SJCRH30 (cell line): Measurements from ENCODE around the gene KLF5. TPM values are rescaled to one million over a fixed set of nuclear protein-coding genes. Genes with fewer than 3 reads are reported as not detected.
"Not testable (repeated sequence)": the region's sequence is repeated elsewhere in the genome, so short reads cannot be mapped to it uniquely, and the experiment has no call there.

Experiments used
- DNase-seq, 2 experiments: peaks; one replicate each; pipeline ENCODE4 v3.0.0-alpha.2; 2015 to 2020
- H3K27ac ChIP-seq: fragments of 250-450 bp; sonication (Bioruptor Pico); 2 replicates; pipeline ENCODE4 v1.5.1; 2020; ENCODE audit warnings: mild to moderate bottlenecking, moderate library complexity
- H3K27me3 ChIP-seq: fragments of 250-450 bp; sonication (Bioruptor Pico); 2 replicates; pipeline ENCODE4 v1.5.1; 2020; ENCODE audit warnings: mild to moderate bottlenecking, moderate library complexity
- H3K36me3 ChIP-seq: fragments of 250-450 bp; sonication (Bioruptor Pico); 2 replicates; pipeline ENCODE4 v1.5.1; 2020; ENCODE audit warnings: mild to moderate bottlenecking, moderate library complexity
- H3K4me1 ChIP-seq: fragments of 250-450 bp; sonication (Bioruptor Pico); 2 replicates; pipeline ENCODE4 v1.5.1; 2020; ENCODE audit warnings: mild to moderate bottlenecking, moderate library complexity
- H3K4me3 ChIP-seq: fragments of 250-450 bp; sonication (Bioruptor Pico); 2 replicates; pipeline ENCODE4 v1.5.1; 2020; ENCODE audit warnings: mild to moderate bottlenecking, moderate library complexity
- H3K9me3 ChIP-seq: fragments of 250-450 bp; sonication (Bioruptor Pico); replicated peaks from 2 replicates; pipeline ENCODE4 v1.5.1; 2020; ENCODE audit warnings: mild to moderate bottlenecking, moderate library complexity
- total RNA-seq: library from RNA; depleted of rRNA; stranded (reverse); fragments of >200 nt; shearing (Covaris generic); gene quantifications from 2 replicates; pipeline ENCODE4 v1.2.3, GENCODE V29; 2014

Gene KLF5
- total RNA-seq, 1 experiment from 2014 or later, result 7.3 TPM

DNA sequence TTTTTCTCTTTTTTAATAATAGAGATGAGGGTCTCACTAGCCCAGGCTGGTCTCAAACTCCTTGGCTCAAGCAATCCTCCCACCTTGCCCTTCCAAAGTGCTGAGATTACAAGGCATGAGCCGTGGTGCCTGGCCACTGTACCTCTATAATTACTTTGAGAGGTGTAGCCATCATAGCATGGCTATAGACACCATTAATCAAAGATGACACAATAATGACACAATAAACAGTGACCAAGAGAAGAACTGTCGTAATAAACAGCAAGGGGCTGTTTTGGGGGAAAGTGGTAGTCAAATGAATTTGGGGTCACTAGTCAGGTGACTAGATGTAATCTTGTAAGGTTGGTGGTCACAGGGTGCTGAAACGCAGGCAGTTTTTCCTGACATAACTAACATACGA, 30.4 kb downstream of the KLF5 start:
- H3K4me3 ChIP-seq, result no peak overlapping the region

DNA sequence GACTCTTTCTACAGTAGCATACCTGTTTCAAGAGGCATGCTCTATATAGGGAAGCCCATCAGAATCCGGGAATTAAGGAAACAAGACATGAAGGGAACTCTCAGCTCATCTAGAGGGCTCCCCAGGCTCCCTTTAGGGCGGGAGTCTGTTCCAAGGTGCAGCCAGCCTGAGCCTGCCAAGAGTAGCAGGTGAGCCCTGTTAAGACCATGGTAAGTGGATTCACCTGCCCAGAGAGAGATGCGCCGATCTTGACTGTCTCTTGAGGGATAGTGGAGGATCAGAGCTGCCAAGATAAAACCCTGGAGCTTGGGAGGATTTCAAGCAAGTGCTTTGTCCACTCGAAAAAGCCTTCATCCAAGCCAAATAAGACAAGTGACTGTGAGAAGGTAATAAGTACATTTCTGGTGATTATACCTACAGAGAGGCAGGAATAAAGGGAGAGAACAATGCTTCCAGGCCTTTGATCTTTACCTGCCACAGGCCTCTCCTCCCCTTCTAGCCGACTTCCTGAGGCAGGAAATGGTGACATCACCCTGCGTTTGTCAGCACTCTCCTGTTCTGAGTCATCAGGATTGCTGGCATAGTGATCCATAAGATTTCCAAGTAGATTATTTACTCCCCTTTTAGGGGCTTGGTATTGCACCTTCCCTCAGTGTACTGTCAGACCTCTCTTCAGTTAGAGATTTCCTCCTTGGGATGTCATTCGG, 31.5 kb downstream of the KLF5 start:
- H3K27ac ChIP-seq, result no peak overlapping the region
- peak; percentile 34 to 48 for DNase-seq
- H3K36me3 ChIP-seq, result no peaks in the 10 kb centered on the region
- H3K4me1 ChIP-seq, result peaks cover 14% of the 10 kb centered on the region
- 0 out of 2 replicates have a peak, but pooled peaks cover 3% of the 10 kb centered on the region for H3K9me3 ChIP-seq
- H3K27me3 ChIP-seq, result no peaks in the 10 kb centered on the region
- no peak overlapping the region for H3K4me3 ChIP-seq

More for the DNA sequence above, 30.4 kb downstream of the KLF5 start:
- no peak for DNase-seq
- Histone ChIP-seq H3K27ac (no peak overlapping the region), H3K9me3 (0 out of 2 replicates have a peak, but pooled peaks cover 3% of the 10 kb centered on the region), H3K4me1 (peaks cover 14% of the 10 kb centered on the region), H3K36me3 (no peaks in the 10 kb centered on the region), H3K27me3 (no peaks in the 10 kb centered on the region)

DNA sequence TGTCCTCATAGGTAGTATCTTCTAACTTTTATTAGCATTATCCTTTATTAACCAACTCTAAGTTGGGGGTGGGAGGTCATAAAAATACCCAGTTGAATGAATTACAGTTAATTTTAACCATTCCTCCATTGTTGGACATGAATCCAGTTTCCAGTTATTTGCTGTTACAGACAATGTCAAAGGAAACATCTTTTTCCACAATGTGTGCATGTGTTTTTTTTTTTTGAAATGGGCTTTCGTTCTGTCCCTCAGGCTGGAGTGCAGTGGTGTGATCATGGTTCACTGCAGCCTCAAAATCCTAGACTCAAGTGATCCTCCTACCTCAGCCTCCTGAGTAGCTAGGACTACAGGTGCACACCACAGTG, 32.0 kb downstream of the KLF5 start:
- Histone ChIP-seq H3K36me3 (no peaks in the 10 kb centered on the region), H3K4me3 (no peak overlapping the region), H3K4me1 (peaks cover 14% of the 10 kb centered on the region), H3K9me3 (0 out of 2 replicates have a peak, but pooled peaks cover 3% of the 10 kb centered on the region), H3K27me3 (no peaks in the 10 kb centered on the region), H3K27ac (no peak overlapping the region)
- DNase-seq, result no peak

DNA sequence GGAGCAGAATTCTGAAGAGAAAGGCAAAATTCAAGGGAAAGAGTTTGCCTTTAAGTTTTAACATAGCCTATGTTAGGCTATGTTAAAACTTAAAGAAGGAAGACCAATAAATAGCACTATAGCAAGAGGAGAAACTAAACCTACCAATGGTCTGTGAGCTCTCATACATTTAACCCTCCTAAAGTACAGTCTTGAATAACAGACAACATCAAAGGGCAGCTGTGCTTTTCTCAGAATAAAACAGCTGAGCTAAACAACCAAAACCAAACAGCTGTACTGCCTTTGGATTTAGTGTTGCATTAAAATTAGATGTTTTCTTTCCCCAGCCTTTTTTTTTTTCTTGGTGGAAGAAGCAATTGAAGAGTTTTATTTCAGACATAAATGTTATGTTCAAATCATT, 34.0 kb downstream of the KLF5 start:
- peak; percentile 61 to 89 for DNase-seq
- Histone ChIP-seq H3K27me3 (no peaks in the 10 kb centered on the region), H3K4me1 (peaks cover 23% of the 10 kb centered on the region), H3K4me3 (no peak overlapping the region), H3K9me3 (0 out of 2 replicates have a peak, but pooled peaks cover 3% of the 10 kb centered on the region), H3K36me3 (no peaks in the 10 kb centered on the region), H3K27ac (peak overlapping the region; percentile 47)

DNA sequence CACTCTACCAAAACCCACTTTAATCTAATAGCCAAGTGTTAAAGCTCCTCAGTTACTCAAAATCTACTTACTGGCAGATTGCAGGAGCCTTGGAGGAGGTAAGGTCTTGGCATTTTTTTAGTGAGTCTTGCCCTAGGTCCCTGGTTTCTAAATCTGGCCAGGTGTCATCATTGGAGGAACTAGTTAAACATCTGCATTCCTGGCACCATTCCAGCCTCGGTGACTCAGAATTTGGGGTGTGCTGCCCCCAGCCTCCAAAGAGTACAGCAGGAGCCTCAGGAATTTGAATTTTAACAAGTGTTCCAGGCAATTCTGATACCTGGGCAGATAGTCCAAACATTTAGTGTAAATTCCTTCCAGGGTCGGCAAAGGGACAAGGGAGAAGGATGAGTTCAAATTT, 37.4 kb downstream of the KLF5 start:
- Histone ChIP-seq H3K27me3 (no peaks in the 10 kb centered on the region), H3K4me1 (peaks cover 18% of the 10 kb centered on the region), H3K9me3 (no peaks in the 10 kb centered on the region), H3K36me3 (no peaks in the 10 kb centered on the region), H3K4me3 (no peak overlapping the region), H3K27ac (no peak overlapping the region)
- DNase-seq, result peak; percentile 43 to 45

DNA sequence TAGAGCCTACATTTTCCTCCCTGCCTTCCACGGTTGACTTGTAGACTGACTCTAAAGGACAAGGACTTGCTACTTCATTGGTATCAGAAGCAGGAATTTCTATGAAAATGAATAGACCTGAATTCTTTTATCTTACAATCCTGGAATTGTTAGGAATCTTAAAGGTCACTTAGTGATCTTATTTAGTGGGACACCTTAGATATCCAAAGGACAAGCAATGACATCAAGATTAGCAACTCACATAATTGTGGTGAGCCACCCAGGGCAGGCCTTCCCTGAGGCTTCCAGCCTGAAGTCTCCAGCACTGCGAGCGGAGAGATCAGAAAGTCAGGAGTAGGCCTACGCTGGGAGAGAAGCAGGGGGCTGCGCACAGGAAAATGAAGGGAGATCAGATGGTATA, 37.8 kb downstream of the KLF5 start:
- H3K27ac ChIP-seq, result no peak overlapping the region
- DNase-seq, result no peak
- no peaks in the 10 kb centered on the region for H3K9me3 ChIP-seq
- H3K27me3 ChIP-seq, result no peaks in the 10 kb centered on the region
- no peak overlapping the region for H3K4me3 ChIP-seq
- no peaks in the 10 kb centered on the region for H3K36me3 ChIP-seq
- H3K4me1 ChIP-seq, result peaks cover 18% of the 10 kb centered on the region

DNA sequence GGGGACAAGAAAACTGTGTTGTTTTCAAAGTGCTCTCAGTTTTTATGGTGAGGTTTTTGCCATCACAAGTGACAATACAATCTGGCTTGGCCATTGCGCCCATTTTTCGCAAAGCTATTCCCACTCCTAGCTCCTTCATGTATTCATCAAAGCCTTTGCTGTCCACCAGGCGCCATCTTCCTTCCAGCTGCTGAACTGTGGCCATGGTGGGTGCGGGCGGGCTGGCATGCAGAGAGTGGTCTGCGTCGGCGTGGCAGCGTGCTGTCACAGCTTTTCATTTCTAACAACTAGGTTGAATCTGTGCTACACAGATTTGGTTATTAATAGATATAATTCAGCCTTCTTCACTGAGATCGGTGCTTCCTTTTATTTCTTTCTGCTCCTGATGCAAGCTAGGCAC, 42.0 kb downstream of the KLF5 start:
- not testable (repeated sequence) for H3K4me3 ChIP-seq, H3K27me3 ChIP-seq, H3K4me1 ChIP-seq, DNase-seq, H3K9me3 ChIP-seq, H3K36me3 ChIP-seq, H3K27ac ChIP-seq

DNA sequence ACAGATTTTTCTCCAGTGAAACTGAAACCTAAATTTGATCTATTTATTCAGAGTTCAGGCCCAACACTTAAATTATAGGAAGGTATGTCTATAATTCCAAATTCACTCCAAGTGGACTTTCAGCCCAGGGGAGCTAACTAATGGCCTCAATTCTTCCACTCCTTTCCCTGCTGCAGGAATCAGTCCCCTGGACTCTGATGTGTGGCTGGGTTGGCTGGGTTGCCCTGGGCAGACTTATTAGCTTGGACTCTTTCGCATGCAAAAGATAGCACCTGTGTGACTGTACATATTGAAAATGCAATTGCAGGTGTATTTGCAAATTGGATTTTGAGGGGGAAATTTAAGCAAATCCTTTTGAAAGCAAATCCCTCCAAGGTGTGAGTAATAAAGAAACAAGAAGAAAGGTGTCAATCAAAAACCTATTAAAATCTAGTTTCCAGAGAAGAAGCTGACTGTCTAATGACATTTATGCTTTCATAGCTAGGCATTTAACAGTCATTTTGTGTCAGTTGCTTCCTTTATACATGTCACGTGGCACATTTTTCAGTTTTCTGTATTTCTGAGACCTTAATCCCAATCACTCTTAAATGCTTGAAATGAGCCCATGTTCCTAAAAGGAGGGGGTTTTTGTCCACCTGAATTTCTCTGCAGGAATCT, 42.7 kb downstream of the KLF5 start:
- Histone ChIP-seq H3K4me3 (no peak overlapping the region), H3K9me3 (no peaks in the 10 kb centered on the region), H3K27ac (no peak overlapping the region), H3K27me3 (no peaks in the 10 kb centered on the region), H3K4me1 (peaks cover 3% of the 10 kb centered on the region; the same call in 1 of the 2 replicates), H3K36me3 (no peaks in the 10 kb centered on the region)
- no peak for DNase-seq

DNA sequence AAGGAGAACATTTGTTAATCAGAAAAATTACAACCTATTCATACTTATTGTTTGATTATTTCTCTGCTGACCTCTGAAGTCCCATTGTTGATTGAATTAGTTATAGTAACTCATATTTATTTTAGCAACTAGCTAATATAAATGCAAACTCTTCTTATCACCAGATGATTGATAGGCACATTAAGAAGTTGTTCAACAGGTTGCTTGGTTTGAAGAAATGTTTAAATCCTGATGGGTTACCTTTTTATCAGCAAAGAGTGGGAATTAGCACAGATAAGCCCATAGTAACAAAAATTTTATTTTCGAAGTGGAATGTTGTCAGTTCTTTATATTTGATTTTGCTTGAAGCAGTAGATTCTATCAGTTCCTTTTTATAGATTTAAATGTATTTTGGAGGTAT, 44.4 kb downstream of the KLF5 start:
- Histone ChIP-seq H3K9me3 (no peaks in the 10 kb centered on the region), H3K36me3 (no peaks in the 10 kb centered on the region), H3K4me3 (no peak overlapping the region), H3K4me1 (no peaks in the 10 kb centered on the region), H3K27ac (no peak overlapping the region), H3K27me3 (no peaks in the 10 kb centered on the region)
- no peak for DNase-seq

DNA sequence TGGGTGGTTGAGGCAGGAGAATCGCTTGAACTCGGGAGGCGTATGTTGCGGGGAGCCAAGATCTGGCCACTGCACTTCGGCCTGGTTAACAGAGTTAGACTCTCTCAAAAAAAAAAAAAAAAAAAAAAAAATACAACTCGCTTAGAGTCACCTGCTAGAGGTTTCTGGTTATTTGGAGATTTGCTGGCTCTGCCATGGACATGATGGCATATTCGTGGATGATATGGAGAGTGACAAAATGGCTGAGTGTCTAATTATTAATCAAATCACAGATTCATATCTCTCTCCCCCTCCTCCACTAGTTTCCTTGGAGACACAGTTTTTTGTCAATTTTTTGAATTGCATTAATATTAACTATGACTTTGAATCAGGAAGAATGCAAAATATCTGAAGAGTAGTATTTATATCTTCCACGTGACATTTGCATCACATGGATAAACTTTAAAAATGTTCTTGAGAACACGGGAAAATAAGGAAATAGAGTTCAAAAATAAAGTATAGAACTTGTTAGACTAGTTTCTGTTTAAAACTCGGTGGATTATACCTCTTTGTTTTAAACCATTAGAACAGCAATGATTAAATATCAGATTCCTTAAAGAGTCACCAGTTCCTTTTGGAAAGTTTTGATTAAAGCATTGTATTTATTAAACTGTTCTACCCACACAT, 47.8 kb downstream of the KLF5 start:
- H3K9me3 ChIP-seq, result no peaks in the 10 kb centered on the region
- no peak for DNase-seq
- peaks cover 10% of the 10 kb centered on the region for H3K4me1 ChIP-seq
- no peak overlapping the region for H3K4me3 ChIP-seq
- H3K27me3 ChIP-seq, result no peaks in the 10 kb centered on the region
- H3K27ac ChIP-seq, result no peak overlapping the region
- no peaks in the 10 kb centered on the region for H3K36me3 ChIP-seq

DNA sequence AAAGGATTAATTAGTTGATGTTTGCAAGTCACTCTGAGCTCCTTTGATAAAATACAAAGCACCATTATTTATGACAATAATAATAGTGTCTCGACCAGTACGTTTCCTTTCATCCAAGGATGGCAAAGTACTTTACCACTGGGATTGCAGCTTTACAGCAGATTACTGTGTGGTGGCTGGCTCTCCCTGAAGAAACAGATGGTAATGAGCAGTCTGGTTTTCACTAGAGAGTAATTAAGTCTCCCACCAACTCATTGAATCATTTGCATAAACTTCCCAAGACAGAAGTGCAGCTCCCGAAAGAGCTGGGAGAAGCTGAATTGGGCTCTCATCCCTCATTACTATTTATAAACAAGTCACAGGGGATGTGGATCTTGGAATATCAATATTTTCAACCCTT, 48.7 kb downstream of the KLF5 start:
- no peaks in the 10 kb centered on the region for H3K9me3 ChIP-seq
- no peak overlapping the region for H3K27ac ChIP-seq
- no peak overlapping the region for H3K4me3 ChIP-seq
- H3K4me1 ChIP-seq, result peaks cover 10% of the 10 kb centered on the region
- H3K36me3 ChIP-seq, result no peaks in the 10 kb centered on the region
- no peaks in the 10 kb centered on the region for H3K27me3 ChIP-seq
- DNase-seq, result no peak

DNA sequence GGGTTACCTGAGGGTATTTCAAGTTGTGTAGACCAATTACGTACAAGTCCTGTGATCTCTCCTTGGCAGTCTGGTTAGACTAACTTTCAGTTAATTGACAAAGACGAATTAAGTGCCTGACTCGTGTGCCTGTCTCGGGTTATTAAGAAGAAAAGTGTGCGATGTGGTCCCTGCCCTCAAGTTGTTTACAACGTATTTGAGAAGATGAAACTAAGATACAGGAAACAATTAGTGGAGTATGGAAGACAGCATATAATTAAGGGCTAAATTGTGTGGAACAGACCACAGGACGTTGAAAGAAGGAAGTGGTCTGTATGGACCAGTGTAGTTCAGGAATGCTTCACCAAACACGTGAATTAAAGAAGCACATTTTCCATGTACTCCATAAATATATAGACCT, 49.2 kb downstream of the KLF5 start:
- Histone ChIP-seq H3K27ac (no peak overlapping the region), H3K9me3 (no peaks in the 10 kb centered on the region), H3K4me3 (no peak overlapping the region), H3K27me3 (no peaks in the 10 kb centered on the region), H3K36me3 (no peaks in the 10 kb centered on the region), H3K4me1 (peaks cover 10% of the 10 kb centered on the region)
- DNase-seq, result no peak

DNA sequence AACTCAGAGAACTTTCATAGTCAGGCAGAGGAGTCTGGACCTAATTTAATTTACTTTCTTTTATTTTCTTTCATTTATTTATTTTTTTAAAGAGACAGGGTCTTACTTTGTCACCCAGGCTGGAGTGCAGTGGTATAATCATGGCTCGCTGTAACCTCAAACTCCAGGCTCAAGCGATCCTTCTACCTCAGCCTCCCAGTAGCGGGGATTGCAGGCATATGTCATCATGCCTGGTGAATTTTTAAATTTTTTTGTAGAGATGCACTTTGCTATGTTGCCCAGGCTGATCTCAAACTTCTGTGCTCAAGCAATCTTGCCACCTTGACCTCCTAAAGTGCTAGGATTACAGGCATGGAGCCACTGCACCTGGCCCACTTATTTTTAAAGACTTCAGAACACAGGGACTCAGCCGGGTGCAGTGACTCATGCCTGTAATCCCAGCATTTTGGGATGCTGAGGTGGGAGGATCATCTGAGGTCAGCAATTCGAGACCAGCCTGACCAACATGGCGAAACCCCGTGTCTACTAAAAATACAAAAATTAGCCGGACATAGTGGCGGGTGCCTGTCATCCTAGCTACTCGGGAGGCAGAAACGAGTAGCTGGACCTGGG, 50.6 kb downstream of the KLF5 start:
- Histone ChIP-seq H3K4me1 (peaks cover 10% of the 10 kb centered on the region), H3K9me3 (no peaks in the 10 kb centered on the region), H3K4me3 (no peak overlapping the region), H3K27ac (no peak overlapping the region), H3K36me3 (no peaks in the 10 kb centered on the region), H3K27me3 (no peaks in the 10 kb centered on the region)
- no peak for DNase-seq

DNA sequence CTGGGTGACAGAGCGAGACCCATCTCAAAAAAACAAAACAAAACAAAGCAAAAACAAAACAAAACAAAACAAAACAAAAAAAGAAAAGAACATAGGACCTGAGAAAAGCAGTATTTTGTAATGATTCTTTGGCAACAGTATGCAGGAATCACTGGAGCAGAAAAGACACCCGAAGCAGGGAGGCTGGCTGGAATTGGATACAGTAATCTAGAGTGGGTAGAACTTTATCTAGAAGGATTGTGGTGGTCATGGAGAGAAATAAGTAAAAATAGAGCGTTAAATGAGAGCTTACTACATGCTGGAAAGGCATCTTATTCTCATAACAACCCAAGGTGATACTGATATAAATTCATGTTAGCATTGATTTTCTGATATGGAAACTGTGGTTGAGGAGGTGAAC, 51.2 kb downstream of the KLF5 start:
- Histone ChIP-seq H3K36me3 (no peaks in the 10 kb centered on the region), H3K4me1 (peaks cover 10% of the 10 kb centered on the region), H3K27ac (no peak overlapping the region; the same call in 1 of the 2 replicates), H3K9me3 (no peaks in the 10 kb centered on the region), H3K4me3 (no peak overlapping the region), H3K27me3 (no peaks in the 10 kb centered on the region)
- DNase-seq, result no peak

DNA sequence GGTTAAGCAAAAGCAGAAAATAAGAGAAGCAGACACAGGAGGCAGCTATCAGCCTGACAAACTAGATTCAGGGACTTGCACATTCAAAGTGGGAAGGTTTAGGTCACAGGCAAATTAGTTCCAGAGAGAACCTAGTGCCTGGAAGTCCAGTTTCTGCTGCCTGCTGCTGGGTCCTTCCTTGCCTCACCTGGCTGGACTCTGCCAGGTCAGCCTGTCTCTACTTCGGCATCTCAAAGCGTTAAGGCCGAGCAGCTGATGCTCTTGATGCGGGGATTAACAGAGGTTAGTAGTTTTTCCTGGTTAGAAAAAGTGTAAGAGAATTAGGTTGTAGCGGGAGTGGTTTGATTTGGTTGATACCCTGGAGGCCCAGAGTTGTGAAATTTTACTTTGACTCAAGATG, 52.0 kb downstream of the KLF5 start:
- peak overlapping the region; percentile 46 for H3K27ac ChIP-seq
- no peaks in the 10 kb centered on the region for H3K9me3 ChIP-seq
- peaks cover 10% of the 10 kb centered on the region for H3K4me1 ChIP-seq
- DNase-seq, result peak in 1 of 2 experiments; percentile 24
- no peaks in the 10 kb centered on the region for H3K27me3 ChIP-seq
- H3K36me3 ChIP-seq, result no peaks in the 10 kb centered on the region
- H3K4me3 ChIP-seq, result peak overlapping the region; percentile 17; the same call in 1 of the 2 replicates
